HG03175 (cell line): ENCODE data around the gene SPPL3.
"Not testable (repeated sequence)": the region's sequence is repeated elsewhere in the genome, so short reads cannot be mapped to it uniquely, and the experiment has no call there.

Source experiments
- ATAC-seq: cut with Tn5 transposase; IDR thresholded peaks from one replicate; pipeline ENCODE4 v1.9.1; 2021; ENCODE audit warnings: mild to moderate bottlenecking, moderate library complexity; ENCODE audit not compliant: unreplicated experiment

Gene SPPL3

GRCh38 chr12:120821878-120822277 is 82.3 kb downstream of the SPPL3 start:
- no peak for ATAC-seq

GRCh38 chr12:120820884-120821510 is 83.2 kb downstream of the SPPL3 start:
- ATAC-seq: no peak

- ATAC-seq: no peak
These were observed 85.7 kb downstream of the SPPL3 start for GRCh38 chr12:120818416-120818815.

GRCh38 chr12:120817559-120818330 is 86.4 kb downstream of the SPPL3 start:
- no peak for ATAC-seq

GRCh38 chr12:120816363-120816762 is 87.8 kb downstream of the SPPL3 start:
- no peak for ATAC-seq

- ATAC-seq: no peak
These were observed 89.2 kb downstream of the SPPL3 start for GRCh38 chr12:120814903-120815429.

GRCh38 chr12:120814203-120814902 is 89.8 kb downstream of the SPPL3 start:
- no peak for ATAC-seq

GRCh38 chr12:120813588-120814153 is 90.5 kb downstream of the SPPL3 start:
- no peak for ATAC-seq

- no peak for ATAC-seq
These were observed 94.1 kb downstream of the SPPL3 start for GRCh38 chr12:120810021-120810420.

- ATAC-seq: no peak
These were observed 99.7 kb downstream of the SPPL3 start for GRCh38 chr12:120804428-120804827.

GRCh38 chr12:120801146-120801545 is 103.0 kb downstream of the SPPL3 start:
- ATAC-seq: no peak

GRCh38 chr12:120800665-120801064 is 103.5 kb downstream of the SPPL3 start:
- ATAC-seq: peak; percentile 41

GRCh38 chr12:120799243-120800045 is 104.7 kb downstream of the SPPL3 start:
- ATAC-seq: no peak

GRCh38 chr12:120798696-120799095 is 105.5 kb downstream of the SPPL3 start:
- peak; percentile 43 for ATAC-seq

- ATAC-seq: no peak
These were observed 106.2 kb downstream of the SPPL3 start for GRCh38 chr12:120797677-120798642.

- ATAC-seq: no peak
These were observed 108.5 kb downstream of the SPPL3 start for GRCh38 chr12:120795441-120796178.

- no peak for ATAC-seq
These were observed 110.8 kb downstream of the SPPL3 start for GRCh38 chr12:120793357-120793756.

GRCh38 chr12:120792456-120792855 is 111.7 kb downstream of the SPPL3 start:
- not testable (repeated sequence) for ATAC-seq
